PC-3 (cell line): ENCODE results near the gene VWA8.

Experiments used
- EZH2 ChIP-seq: fragments of 300-600 bp; sonication (generic); IDR thresholded peaks from one replicate; pipeline ENCODE4 v1.6.1; 2017; ENCODE audit warnings: antibody characterized with exemption, mild to moderate bottlenecking, low read length; ENCODE audit not compliant: unreplicated experiment
- TF ChIP-seq, protein P1 (sequence below): fragments of 300-600 bp; sonication (generic); conservative IDR thresholded peaks from 2 replicates; pipeline ENCODE4 v1.5.1; 2017; ENCODE audit warnings: antibody characterized with exemption, low read depth, mild to moderate bottlenecking, low read length

DNA sequence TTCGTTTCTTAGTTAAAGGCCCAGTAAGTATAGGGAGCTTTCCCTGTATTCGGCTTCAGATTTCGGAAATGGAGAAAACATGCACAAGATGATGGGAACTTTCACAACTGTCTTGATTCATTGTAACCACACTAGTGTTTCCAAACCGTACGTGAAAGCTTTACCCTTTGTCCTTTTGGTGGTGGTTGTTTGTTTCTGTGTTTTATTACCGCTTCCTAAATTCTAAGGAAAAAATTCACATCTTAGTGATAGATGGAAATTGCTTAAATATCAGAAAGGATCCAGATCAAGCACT, 504 bp upstream of the VWA8 start:
- TF ChIP-seq, protein P1, sequence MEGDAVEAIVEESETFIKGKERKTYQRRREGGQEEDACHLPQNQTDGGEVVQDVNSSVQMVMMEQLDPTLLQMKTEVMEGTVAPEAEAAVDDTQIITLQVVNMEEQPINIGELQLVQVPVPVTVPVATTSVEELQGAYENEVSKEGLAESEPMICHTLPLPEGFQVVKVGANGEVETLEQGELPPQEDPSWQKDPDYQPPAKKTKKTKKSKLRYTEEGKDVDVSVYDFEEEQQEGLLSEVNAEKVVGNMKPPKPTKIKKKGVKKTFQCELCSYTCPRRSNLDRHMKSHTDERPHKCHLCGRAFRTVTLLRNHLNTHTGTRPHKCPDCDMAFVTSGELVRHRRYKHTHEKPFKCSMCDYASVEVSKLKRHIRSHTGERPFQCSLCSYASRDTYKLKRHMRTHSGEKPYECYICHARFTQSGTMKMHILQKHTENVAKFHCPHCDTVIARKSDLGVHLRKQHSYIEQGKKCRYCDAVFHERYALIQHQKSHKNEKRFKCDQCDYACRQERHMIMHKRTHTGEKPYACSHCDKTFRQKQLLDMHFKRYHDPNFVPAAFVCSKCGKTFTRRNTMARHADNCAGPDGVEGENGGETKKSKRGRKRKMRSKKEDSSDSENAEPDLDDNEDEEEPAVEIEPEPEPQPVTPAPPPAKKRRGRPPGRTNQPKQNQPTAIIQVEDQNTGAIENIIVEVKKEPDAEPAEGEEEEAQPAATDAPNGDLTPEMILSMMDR = no peak
- TF ChIP-seq EZH2 = no peak
